Myocyte (in vitro differentiated cells): ENCODE data around the gene RANGRF. TPM values are rescaled to one million over a fixed set of nuclear protein-coding genes. Genes with fewer than 3 reads are reported as not detected.
A peak's percentile ranks its signal among the peaks of the same experiment; 100 is the strongest.
"Not testable (repeated sequence)": the region's sequence is repeated elsewhere in the genome, so short reads cannot be mapped to it uniquely, and the experiment has no call there.

Source experiments
- DNase-seq: peaks from one replicate; pipeline ENCODE4 v3.0.0-alpha.2; 2012; ENCODE audit warnings: low read depth
- polyA plus RNA-seq: library from polyadenylated mRNA; unstranded; fragments of >200 nt; gene quantifications from one replicate; pipeline ENCODE4 v1.2.1, GENCODE V29; 2012; ENCODE audit warnings: missing spikeins
- total RNA-seq: library from RNA; depleted of rRNA; stranded (reverse); fragments of >200 nt; gene quantifications from 2 replicates; pipeline ENCODE4 v1.2.3, GENCODE V29; 2014

RANGRF gene, protein sequence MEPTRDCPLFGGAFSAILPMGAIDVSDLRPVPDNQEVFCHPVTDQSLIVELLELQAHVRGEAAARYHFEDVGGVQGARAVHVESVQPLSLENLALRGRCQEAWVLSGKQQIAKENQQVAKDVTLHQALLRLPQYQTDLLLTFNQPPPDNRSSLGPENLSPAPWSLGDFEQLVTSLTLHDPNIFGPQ
- 10.6 and 10.9 TPM in 2 replicates for total RNA-seq
- polyA plus RNA-seq = 32.5 TPM

DNA sequence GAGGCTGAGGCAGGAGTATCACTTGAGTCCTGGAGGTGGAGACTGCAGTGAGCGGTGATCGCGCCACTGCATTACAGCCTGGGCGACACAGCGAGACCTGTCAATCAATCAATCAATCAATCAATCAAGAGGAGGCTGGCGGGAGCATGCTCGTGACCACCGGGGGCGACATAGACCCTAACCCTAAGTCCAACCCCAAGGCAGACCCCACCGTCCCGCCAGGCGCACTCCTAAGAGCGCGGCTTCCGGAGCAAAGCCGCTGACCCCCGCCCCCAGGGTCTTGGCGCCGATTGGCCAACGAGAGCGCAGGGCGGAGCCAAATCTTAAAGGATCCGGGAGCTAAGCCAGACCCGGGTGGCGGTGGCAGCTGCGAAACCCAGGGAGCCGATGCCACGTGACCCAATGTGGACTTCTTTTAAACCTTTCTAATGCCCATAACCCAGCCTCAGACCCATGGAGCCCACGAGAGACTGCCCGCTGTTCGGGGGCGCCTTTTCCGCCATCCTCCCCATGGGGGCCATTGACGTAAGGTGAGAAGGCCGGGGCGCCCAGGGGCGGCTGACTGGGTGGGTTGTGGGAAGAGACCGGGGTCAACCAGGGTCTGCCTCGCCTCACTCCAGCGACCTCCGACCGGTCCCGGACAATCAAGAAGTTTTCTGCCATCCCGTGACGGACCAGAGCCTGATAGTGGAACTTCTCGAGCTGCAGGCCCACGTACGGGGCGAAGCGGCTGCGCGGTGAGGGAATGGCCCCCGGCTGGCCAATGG, at the start of gene RANGRF:
Gene RANGRF (plus strand): TSS at position 335 of the 767 bp plus-strand sequence. CDS start 119 bp downstream, at position 454.
- peak; percentile 93 for DNase-seq

GRCh38 chr17:8243827-8244226, 44.6 kb upstream of the RANGRF start:
- no peak for DNase-seq

DNA sequence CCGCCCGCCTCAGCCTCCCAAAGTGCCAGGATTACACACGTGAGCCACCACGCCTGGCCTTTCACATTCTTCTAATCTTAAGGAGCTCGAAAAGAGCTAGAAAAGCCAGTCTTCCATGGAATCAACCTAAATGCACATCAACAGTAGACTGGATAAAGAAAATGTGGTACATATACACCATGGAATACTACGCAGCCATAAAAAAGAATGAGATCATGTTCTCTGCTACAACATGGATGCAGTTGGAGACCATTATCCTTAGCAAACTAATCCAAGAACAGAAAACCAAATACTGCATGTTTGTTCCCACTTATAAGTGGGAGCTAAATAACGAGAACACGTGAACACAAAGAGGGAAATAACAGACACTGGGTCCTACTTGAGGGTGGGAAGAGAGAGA, 43.7 kb upstream of the RANGRF start:
- DNase-seq = no peak

- peak; percentile 94 for DNase-seq
These were observed 39.5 kb upstream of the RANGRF start, which contains the start of gene PFAS for GRCh38 chr17:8248751-8249607. TSS of gene PFAS (plus strand) at chr17:8249289. CDS start at chr17:8253938, 4,649 bp downstream.

- DNase-seq = no peak
These were observed 38.6 kb upstream of the RANGRF start for GRCh38 chr17:8249621-8250500.

- DNase-seq = not testable (repeated sequence)
These were observed 37.1 kb upstream of the RANGRF start for GRCh38 chr17:8251411-8251810.

DNA sequence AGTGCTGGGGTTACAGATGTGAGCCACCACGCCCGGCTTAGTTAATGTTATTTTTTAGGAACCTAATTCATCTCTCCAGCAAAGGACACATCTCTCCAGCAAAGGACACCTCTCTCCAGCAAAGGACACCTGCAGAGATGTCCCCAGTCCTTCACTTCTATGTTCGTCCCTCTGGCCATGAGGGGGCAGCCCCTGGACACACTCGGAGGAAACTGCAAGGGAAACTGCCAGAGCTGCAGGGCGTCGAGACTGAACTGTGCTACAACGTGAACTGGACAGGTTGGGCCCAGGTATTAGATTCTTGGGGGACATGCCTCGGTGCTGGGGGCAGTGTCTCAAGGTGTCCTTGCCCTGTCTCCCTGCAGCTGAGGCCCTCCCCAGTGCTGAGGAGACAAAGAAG, 34.7 kb upstream of the RANGRF start:
- peak; percentile 23 for DNase-seq

DNA sequence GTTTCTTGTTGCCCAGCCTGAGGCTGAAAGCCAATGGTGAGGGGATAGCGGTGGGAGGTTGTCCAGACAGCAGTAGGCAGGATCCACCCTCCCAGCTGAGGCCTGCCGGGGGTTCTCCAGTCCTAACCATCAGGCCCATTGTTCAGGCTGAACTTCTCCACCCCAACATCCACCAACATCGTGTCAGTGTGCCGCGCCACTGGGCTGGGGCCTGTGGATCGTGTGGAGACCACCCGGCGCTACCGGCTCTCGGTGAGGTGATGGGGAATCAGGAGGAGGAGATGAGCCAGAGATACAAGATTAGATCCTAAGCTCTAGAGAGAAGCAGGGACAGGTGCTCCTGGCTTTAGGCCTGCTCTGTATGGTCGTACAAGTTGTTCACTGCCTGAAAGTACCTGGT, 33.6 kb upstream of the RANGRF start:
- no peak for DNase-seq

DNA sequence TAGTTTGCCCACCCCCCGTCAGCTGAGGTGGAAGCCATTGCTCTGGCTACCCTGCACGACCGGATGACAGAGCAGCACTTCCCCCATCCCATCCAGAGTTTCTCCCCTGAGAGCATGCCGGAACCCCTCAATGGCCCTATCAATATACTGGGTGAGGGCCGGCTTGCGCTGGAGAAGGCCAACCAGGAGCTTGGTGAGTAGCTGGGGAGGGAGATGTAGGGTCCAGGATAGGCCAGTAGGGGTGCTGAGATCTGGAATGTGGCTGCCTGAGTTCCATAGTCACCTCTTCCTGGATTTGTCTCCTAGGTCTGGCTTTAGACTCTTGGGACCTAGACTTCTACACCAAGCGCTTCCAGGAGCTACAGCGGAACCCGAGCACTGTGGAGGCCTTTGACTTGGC, 33.0 kb upstream of the RANGRF start:
- no peak for DNase-seq

DNA sequence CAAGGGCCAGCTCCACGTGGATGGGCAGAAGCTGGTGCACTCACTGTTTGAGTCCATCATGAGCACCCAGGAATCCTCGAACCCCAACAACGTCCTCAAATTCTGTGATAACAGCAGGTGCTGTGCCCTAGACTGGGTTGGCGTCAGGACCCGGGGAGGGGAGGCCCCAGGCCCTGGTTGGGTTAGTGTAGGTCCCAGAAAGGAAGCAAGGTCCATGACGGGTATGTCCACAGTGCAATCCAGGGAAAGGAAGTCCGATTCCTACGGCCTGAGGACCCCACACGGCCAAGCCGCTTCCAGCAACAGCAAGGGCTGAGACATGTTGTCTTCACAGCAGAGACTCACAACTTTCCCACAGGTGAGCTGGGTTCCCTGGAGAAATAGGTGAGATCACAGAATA, 32.2 kb upstream of the RANGRF start:
- DNase-seq = no peak

DNA sequence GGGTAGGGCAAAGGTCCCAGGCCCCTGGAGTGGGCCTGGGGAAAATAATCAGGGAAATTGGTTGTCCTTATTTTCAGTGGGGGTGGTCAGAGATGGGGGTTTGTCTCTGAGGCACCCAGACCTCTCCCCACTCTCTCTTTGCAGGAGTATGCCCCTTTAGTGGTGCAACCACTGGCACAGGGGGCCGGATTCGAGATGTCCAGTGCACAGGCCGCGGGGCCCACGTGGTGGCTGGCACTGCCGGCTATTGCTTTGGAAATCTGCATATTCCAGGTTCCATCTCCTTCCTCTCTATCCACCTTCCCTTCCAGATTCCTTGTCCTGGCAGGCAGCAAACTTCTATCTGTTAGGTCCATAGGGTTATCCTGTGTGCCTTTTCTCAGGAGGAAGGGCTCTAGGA, 31.8 kb upstream of the RANGRF start:
- no peak for DNase-seq

DNA sequence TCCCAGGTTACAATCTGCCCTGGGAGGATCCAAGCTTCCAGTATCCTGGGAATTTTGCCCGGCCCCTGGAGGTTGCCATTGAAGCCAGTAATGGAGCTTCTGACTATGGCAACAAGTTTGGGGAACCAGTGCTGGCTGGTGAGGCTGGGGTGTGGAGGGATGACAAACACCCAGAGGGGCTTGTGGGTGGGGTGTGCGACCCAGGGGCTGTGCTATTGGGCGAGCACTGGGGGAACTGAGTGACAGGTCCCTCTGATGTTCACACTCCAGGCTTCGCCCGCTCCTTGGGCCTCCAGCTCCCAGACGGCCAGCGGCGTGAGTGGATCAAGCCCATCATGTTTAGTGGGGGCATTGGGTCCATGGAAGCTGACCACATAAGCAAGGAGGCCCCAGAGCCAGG, 30.7 kb upstream of the RANGRF start:
- no peak for DNase-seq

DNA sequence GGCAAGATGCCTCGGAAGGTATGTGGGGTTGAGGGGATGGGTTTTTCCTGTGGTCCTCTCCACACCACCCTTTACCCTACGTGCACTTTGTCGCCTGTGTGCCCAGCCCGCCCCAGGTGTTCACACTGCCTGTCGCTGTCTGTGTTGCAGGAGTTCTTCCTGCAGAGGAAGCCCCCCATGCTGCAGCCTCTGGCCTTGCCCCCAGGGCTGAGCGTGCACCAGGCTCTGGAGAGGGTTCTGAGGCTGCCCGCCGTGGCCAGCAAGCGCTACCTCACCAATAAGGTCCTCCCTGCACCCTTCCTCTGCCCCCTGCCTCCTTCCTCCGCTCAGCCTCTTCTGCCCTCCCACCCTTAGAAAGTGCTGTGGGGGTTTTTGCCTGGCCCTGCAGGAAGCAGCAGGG, 24.1 kb upstream of the RANGRF start:
- no peak for DNase-seq

- no peak for DNase-seq
These were observed 23.5 kb upstream of the RANGRF start for GRCh38 chr17:8264836-8265542.

DNA sequence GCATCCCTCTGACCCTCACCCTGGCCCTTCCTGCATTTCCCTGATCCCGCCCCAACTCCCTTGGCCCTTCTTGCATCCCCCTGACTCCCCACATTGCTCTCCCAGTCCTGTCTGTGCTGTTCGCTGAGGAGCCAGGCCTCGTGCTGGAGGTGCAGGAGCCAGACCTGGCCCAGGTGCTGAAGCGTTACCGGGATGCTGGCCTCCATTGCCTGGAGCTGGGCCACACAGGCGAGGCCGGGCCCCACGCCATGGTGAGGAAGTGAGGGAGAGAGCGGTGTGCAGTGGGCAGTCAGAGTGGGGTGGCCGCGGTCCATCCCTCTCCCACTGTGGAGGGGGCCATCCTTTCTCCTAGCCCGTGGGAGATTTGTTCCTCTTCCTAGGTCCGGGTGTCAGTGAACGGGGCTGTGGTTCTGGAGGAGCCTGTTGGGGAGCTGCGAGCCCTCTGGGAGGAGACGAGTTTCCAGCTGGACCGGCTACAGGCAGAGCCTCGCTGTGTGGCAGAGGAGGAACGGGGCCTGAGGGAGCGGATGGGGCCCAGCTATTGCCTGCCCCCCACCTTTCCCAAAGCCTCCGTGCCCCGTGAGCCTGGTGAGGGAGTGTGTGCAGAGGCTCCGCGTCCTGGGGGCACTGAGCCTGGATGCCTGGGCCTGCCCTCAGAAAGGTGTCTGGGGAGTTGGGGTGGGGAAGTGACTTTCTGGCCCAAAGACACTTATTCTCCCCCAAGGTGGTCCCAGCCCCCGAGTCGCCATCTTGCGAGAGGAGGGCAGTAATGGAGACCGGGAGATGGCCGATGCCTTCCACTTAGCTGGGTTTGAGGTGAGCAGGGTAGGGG, 21.6 kb upstream of the RANGRF start:
- no peak for DNase-seq

DNA sequence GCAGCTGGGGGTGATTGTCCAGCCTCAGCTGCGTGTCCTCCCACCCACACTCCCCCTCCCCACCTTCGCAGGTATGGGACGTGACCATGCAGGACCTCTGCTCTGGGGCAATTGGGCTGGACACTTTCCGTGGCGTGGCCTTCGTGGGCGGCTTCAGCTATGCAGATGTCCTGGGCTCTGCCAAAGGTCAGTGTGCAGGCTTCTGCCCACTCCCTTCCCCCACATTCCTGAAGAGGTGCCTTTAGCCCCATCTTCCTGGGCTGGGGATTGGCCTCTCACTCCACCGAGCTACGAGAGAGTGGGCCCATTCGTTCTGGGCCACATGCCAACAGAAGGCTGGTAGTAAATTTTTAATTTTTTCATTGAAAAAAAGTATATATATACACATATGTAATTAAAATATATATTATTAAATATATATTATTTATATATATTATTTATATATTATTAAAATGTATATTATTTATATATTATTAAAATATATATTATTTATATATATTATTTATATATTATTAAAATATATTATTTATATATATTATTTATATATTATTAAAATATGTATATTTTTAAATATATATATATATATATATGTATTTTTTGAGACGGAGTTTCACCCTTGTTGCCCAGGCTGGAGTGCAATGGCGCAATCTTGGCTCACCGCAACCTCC, 20.9 kb upstream of the RANGRF start:
- DNase-seq = no peak

DNA sequence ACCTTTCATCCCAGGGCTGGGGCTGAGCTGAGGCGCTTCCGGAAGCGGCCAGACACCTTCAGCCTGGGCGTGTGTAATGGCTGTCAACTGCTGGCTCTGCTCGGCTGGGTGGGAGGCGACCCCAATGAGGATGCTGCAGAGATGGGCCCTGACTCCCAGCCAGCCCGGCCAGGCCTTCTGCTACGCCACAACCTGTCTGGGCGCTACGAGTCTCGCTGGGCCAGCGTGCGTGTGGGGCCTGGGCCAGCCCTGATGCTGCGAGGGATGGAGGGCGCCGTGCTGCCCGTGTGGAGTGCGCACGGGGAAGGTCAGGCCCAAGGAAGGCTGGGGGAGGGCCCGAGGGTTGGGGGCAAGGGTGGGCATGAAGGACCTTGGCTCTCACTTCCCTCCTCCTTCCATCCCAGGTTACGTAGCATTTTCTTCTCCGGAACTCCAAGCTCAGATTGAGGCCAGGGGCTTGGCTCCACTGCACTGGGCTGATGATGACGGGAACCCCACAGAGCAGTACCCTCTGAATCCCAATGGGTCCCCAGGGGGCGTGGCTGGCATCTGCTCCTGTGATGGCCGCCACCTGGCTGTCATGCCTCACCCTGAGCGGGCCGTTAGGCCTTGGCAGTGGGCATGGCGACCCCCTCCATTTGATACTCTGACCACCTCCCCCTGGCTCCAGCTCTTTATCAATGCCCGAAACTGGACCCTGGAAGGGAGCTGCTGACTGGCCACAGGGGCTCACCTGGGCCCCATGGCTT, 19.7 kb upstream of the RANGRF start:
- no peak for DNase-seq

- DNase-seq = no peak
These were observed 16.0 kb upstream of the RANGRF start for GRCh38 chr17:8272421-8272820.
